Stimulated activated CD4-positive, alpha-beta T cell treated with anti-CD3 and anti-CD28 coated beads, Interleukin-15, amount 100 ng/mL, for 48 hours (primary cell): Measurements from ENCODE around the gene ATP13A1.
"Not testable (repeated sequence)": the region's sequence is repeated elsewhere in the genome, so short reads cannot be mapped to it uniquely, and the experiment has no call there.

Experiments
- DNase-seq, 2 donors: peaks; one replicate each; pipeline ENCODE4 v3.0.0-alpha.2; 2020; ENCODE audit warnings: low read depth in 2 of 2

ATP13A1 gene

GRCh38 chr19:19619849-19620210, 43.6 kb downstream of the ATP13A1 start:
- DNase-seq = no peak

- no peak for DNase-seq
These were observed 44.2 kb downstream of the ATP13A1 start for GRCh38 chr19:19619181-19619848.

- DNase-seq = peak; percentile 97 to 99
These were observed 45.0 kb downstream of the ATP13A1 start, which contains the start of gene PBX4 for GRCh38 chr19:19618219-19619051. PBX4 (minus strand) TSS chr19:19618687; CDS start chr19:19618629, 58 bp downstream.

- no peak for DNase-seq
These were observed 48.4 kb downstream of the ATP13A1 start for GRCh38 chr19:19615086-19615485.

- DNase-seq = no peak
These were observed 50.0 kb downstream of the ATP13A1 start for GRCh38 chr19:19613506-19613905.

- DNase-seq = no peak
These were observed 52.9 kb downstream of the ATP13A1 start for GRCh38 chr19:19610376-19611202.

- DNase-seq = not testable (repeated sequence)
These were observed 56.8 kb downstream of the ATP13A1 start for GRCh38 chr19:19606686-19607085.

- no peak for DNase-seq
These were observed 57.5 kb downstream of the ATP13A1 start for GRCh38 chr19:19606021-19606420.

GRCh38 chr19:19602713-19603324, 60.7 kb downstream of the ATP13A1 start:
- no peak for DNase-seq

GRCh38 chr19:19602136-19602712, 61.3 kb downstream of the ATP13A1 start:
- DNase-seq = no peak

GRCh38 chr19:19600793-19601330, 62.6 kb downstream of the ATP13A1 start:
- DNase-seq = no peak

GRCh38 chr19:19598728-19599451, 64.6 kb downstream of the ATP13A1 start:
- peak; percentile 50 to 54 for DNase-seq

GRCh38 chr19:19597809-19598306, 65.6 kb downstream of the ATP13A1 start:
- peak; percentile 40 to 61 for DNase-seq
